Endothelial cell of umbilical vein (primary cell): ENCODE measurements around the gene GRIA3. TPM values are rescaled to one million over a fixed set of nuclear protein-coding genes. Genes with fewer than 3 reads are reported as not detected.
"Not testable (repeated sequence)": the region's sequence is repeated elsewhere in the genome, so short reads cannot be mapped to it uniquely, and the experiment has no call there.

Source experiments
- BruUV-seq: library from RNA; stranded (reverse); fragments of 400-500 nt; replicated peaks from 2 replicates; lab custom pipeline; 2021; lab: Mats Ljungman, UMichigan
- CTCF ChIA-PET: fragments of 300-600, 350-600 bp; sonication (Branson Sonifier 250); formaldehyde crosslinking; loops from one replicate; lab custom pipeline; 2021; ENCODE audit warnings: antibody characterized with exemption, inconsistent platforms; lab: Charles Lee
- POLR2A ChIA-PET: fragments of 300-600, 350-600 bp; sonication (Branson Sonifier 250); formaldehyde crosslinking; loops from one replicate; lab custom pipeline; 2021; ENCODE audit warnings: antibody characterized with exemption, inconsistent platforms; lab: Charles Lee
- DNase-seq: peaks from one replicate; pipeline ENCODE4 v3.0.0-alpha.2; 2011; ENCODE audit warnings: low read depth, low spot score
- FAIRE-seq: peaks from 2 replicates; lab custom pipeline; 2011; peaks lifted over from hg19 to GRCh38; lab: Jason Lieb, UNC
- H2AFZ ChIP-seq: 2 replicates; pipeline ENCODE4 v1.6.0; 2012; ENCODE audit warnings: low read depth, low read length, control low read depth, inconsistent platforms
- H3K27ac ChIP-seq: 2 replicates; pipeline ENCODE4 v1.5.1; 2011; ENCODE audit warnings: low read depth, mild to moderate bottlenecking, control low read depth, low read length, moderate library complexity; ENCODE audit not compliant: insufficient read depth
- H3K27me3 ChIP-seq, 2 experiments: 2 replicates each; pipeline versions ENCODE4 v1.6.0 to v1.6.1; 2011; ENCODE audit warnings: low read length in 2 of 2, mixed read lengths in 1 of 2; ENCODE audit not compliant: control insufficient read depth in 2 of 2, insufficient read depth in 2 of 2
- H3K36me3 ChIP-seq, 2 experiments: 2 replicates in 1 of 2; 3 replicates in 1 of 2; pipeline ENCODE4 v1.5.1; 2011; ENCODE audit warnings: low read length in 2 of 2, mild to moderate bottlenecking in 1 of 2, moderate library complexity in 1 of 2; ENCODE audit not compliant: control insufficient read depth in 2 of 2, insufficient read depth in 2 of 2; ENCODE audit errors: extremely low read depth in 1 of 2
- H3K4me1 ChIP-seq: 3 replicates; pipeline ENCODE4 v1.5.1; 2011; ENCODE audit warnings: mild to moderate bottlenecking, low read length; ENCODE audit not compliant: control insufficient read depth, insufficient read depth; ENCODE audit errors: extremely low read depth
- H3K4me2 ChIP-seq: 2 replicates; pipeline ENCODE4 v1.6.1; 2011; ENCODE audit warnings: low read length, control low read depth, mixed read lengths; ENCODE audit not compliant: insufficient read depth
- H3K4me3 ChIP-seq, 3 experiments: fragments of 200-600 bp in 1 of 3; sonication (generic), shearing (Covaris generic) in 1 of 3; replicated peaks in 1 of 3; 2 replicates each; pipeline ENCODE4 v1.5.1; 2011 to 2016; ENCODE audit warnings: control low read depth in 3 of 3, low read length in 3 of 3, mild to moderate bottlenecking in 2 of 3, inconsistent platforms in 1 of 3, low read depth in 1 of 3, moderate library complexity in 1 of 3; ENCODE audit not compliant: insufficient read depth in 1 of 3
- H3K79me2 ChIP-seq: 2 replicates; pipeline ENCODE4 v1.6.0; 2012; ENCODE audit warnings: low read length, inconsistent platforms; ENCODE audit not compliant: control insufficient read depth, insufficient read depth
- H3K9ac ChIP-seq: replicated peaks from 2 replicates; pipeline ENCODE3; 2011; ENCODE audit warnings: low read length, control low read depth; ENCODE audit not compliant: insufficient read depth; ENCODE audit errors: extremely low read depth
- H3K9me1 ChIP-seq: replicated peaks from 3 replicates; pipeline ENCODE4 v1.6.0; 2011; ENCODE audit warnings: mild to moderate bottlenecking, low read length; ENCODE audit not compliant: control insufficient read depth, insufficient read depth; ENCODE audit errors: extremely low read depth
- H3K9me3 ChIP-seq: replicated peaks from 2 replicates; pipeline ENCODE4 v1.5.1; 2012; ENCODE audit warnings: low read length, inconsistent platforms; ENCODE audit not compliant: control insufficient read depth, insufficient read depth
- H4K20me1 ChIP-seq: replicated peaks from 2 replicates; pipeline ENCODE3; 2011; ENCODE audit warnings: mild to moderate bottlenecking, low read length; ENCODE audit not compliant: control insufficient read depth, insufficient read depth; ENCODE audit errors: extremely low read depth
- EZH2 ChIP-seq: IDR thresholded peaks from 2 replicates; pipeline ENCODE4 v1.6.1; 2012; ENCODE audit warnings: borderline replicate concordance, low read depth, mild to moderate bottlenecking, moderate library complexity, low read length, inconsistent platforms; ENCODE audit not compliant: severe bottlenecking
- JUN ChIP-seq: IDR thresholded peaks from 2 replicates; pipeline ENCODE4 v1.6.1; 2011; ENCODE audit warnings: borderline replicate concordance, low read depth; ENCODE audit not compliant: insufficient read length, insufficient read depth
- MAX ChIP-seq: IDR thresholded peaks from 2 replicates; pipeline ENCODE4 v1.6.1; 2011; ENCODE audit not compliant: insufficient read depth, insufficient read length
- MYC ChIP-seq: IDR thresholded peaks from one replicate; pipeline ENCODE4 v1.6.1; 2011; ENCODE audit warnings: mild to moderate bottlenecking, low read depth, low read length
- POLR2A ChIP-seq: IDR thresholded peaks from 2 replicates; pipeline ENCODE4 v1.6.1; 2012; ENCODE audit warnings: low read depth, mild to moderate bottlenecking, control low read depth, low read length
- POLR2AphosphoS5 ChIP-seq: IDR thresholded peaks from 2 replicates; pipeline ENCODE4 v1.6.1; 2012; ENCODE audit warnings: low read depth, mild to moderate bottlenecking, control low read depth, low read length, moderate library complexity; ENCODE audit not compliant: insufficient read depth
- dilution Hi-C: fragments of 300-500 bp; cut with MboI; formaldehyde crosslinking; loops from one replicate; pipeline ENCODE4 v1.15.0; 2019; ENCODE audit warnings: low sequenced_read_pairs; ENCODE audit not compliant: extremely low pct_ligation_motif_present
- intact Hi-C: fragments of 100-400 bp; cut with micrococcal nuclease; formaldehyde crosslinking; loops from one replicate; pipeline ENCODE4 v1.10.0; 2022
- polyA plus RNA-seq, 4 experiments: library from polyadenylated mRNA; depleted of rRNA in 3 of 4; stranded (reverse) in 3 of 4; unstranded in 1 of 4; fragments of >200 nt; gene quantifications; 2 replicates each; pipeline versions ENCODE4 v1.2.1 to v1.2.3, GENCODE V29; 2011 to 2012; ENCODE audit warnings: missing spikeins in 1 of 4
- total RNA-seq: library from RNA; stranded (reverse); gene quantifications from 2 replicates; pipeline ENCODE4 v1.2.3, GENCODE V29; 2021

The GRIA3 gene
- total and polyA plus RNA-seq, 2 donors (not counting 3 experiments of a cell fraction or from before 2014, with no cell fraction given) = not detected

- Histone ChIP-seq H4K20me1 (no peaks in the 10 kb centered on the region), H3K4me2 (no peak overlapping the region), H3K79me2 (no peaks in the 10 kb centered on the region), H3K36me3 (no peaks in the 10 kb centered on the region), H3K27me3 (no peaks in the 10 kb centered on the region), H3K27ac (no peak overlapping the region), H3K4me3 (no peak overlapping the region), H3K4me1 (no peaks in the 10 kb centered on the region), H3K9ac (no peak overlapping the region), H2AFZ (no peak overlapping the region), H3K9me3 (no peaks in the 10 kb centered on the region), H3K9me1 (no peaks in the 10 kb centered on the region)
- TF ChIP-seq MYC (no peak), POLR2A (no peak), EZH2 (no peak), JUN (no peak), POLR2AphosphoS5 (no peak), MAX (no peak)
- DNase-seq (no peak), FAIRE-seq (no peak)
- intact Hi-C loops (no loop called here), dilution Hi-C loops (no loop called here)
- BruUV-seq = no TSS peak
- CTCF ChIA-PET = no interaction called here
- POLR2A ChIA-PET = no interaction called here
Measured at GRCh38 chrX:123513585-123514278, 329.7 kb downstream of the GRIA3 start.

GRCh38 chrX:123514279-123514640, 330.2 kb downstream of the GRIA3 start:
- BruUV-seq, H3K9me1 ChIP-seq, POLR2A ChIA-PET, H3K4me2 ChIP-seq, H3K79me2 ChIP-seq, H4K20me1 ChIP-seq, H3K9me3 ChIP-seq, H3K4me1 ChIP-seq, intact Hi-C loops, H3K27me3 ChIP-seq, H3K36me3 ChIP-seq, H3K27ac ChIP-seq, DNase-seq, dilution Hi-C loops, CTCF ChIA-PET, FAIRE-seq, H3K9ac ChIP-seq, H3K4me3 ChIP-seq, H2AFZ ChIP-seq: not testable (repeated sequence)
